ENCODE measurements around the gene PIM3. TPM values are rescaled to one million over a fixed set of nuclear protein-coding genes. Genes with fewer than 3 reads are reported as not detected.

PIM3 gene
- total and polyA plus RNA-seq, 2 of the 8 experiments (the other 6 are each of a cell fraction or from before 2014, with no cell fraction given) = 22.6 to 30.0 TPM

DNA sequence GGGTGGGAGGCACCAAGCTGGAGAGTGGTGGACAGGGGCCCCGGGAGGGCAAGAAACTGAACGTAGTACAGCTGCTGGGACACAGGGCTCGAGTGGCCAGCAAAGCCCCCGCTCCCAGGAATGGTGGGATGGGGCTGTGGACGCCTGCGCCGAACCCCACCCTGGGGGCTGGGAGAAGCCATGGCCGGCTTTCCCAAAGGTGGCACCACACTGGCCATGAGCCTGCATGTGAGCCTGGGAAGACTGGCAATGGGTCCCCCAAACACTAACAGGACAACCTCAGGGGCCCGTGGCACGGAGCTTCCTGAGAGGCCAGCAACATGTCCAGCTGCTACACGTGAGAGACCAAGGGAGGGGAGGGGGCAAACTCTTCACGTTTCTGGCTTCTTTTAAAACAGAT is 46.3 kb upstream of the PIM3 start (continued):
- TF ChIP-seq CHD7 (IDR thresholded peaks at IDR 0.05; ENCODE audit: insufficient replicate concordance, low read length) (no peak), ZNF274 (IDR thresholded peaks at IDR 0.05; ENCODE audit: borderline replicate concordance, extremely low read depth, low read length) (no peak), KDM4A (IDR thresholded peaks at IDR 0.05; ENCODE audit: low read depth, low read length, severe bottlenecking) (no peak), RFX5 (IDR thresholded peaks at IDR 0.05; ENCODE audit: borderline replicate concordance, low read depth, low read length) (no peak), TAF7 (optimal IDR thresholded peaks at IDR 0.05; ENCODE audit: borderline replicate concordance, low read depth, low read length) (no peak), CEBPB (IDR thresholded peaks at IDR 0.05; ENCODE audit: low read depth, low read length) (no peak), CHD1 (IDR thresholded peaks at IDR 0.05; ENCODE audit: low read depth, low read length) (no peak), RBBP5 (IDR thresholded peaks at IDR 0.05; ENCODE audit: borderline replicate concordance, low read depth, low read length) (no peak), NANOG (IDR thresholded peaks at IDR 0.05; ENCODE audit: insufficient read depth, low read depth, low read length, poor library complexity, severe bottlenecking) (no peak), TEAD4 (IDR thresholded peaks at IDR 0.05; ENCODE audit: low read depth, low read length) (no peak), BCL11A (IDR thresholded peaks at IDR 0.05; ENCODE audit: low read depth in 2 of 2, low read length in 2 of 2) (no peak), ASH2L (IDR thresholded peaks at IDR 0.05; ENCODE audit: low read length) (no peak)

Measured in H1 (cell line).